ENCODE measurements around the gene ARHGEF7.

The ARHGEF7 gene

GRCh38 chr13:111270765-111271698, 155.9 kb downstream of the ARHGEF7 start:
- DNase-seq, result no peak

DNA sequence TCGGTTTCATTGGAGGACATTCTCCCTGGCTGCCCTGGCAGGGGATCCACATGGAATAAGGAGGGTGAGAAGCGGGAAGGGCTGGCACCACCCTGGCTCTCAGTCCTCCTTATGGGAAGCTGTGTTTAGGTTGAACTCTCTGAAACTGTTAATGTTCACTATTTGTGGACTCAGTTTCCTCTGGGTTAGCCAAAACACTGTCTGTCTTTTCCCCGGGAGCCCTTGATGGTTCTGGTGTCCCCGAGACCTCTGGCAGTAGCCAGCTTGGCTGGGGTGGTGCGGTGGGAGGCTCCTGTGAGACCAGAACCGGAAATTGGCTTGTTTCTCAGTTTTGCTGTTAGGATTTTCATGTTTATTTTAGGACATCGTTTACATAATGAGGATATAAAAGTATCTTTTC, 157.0 kb downstream of the ARHGEF7 start:
- no peak for DNase-seq

GRCh38 chr13:111275382-111275781, 160.3 kb downstream of the ARHGEF7 start:
- no peak for DNase-seq

DNA sequence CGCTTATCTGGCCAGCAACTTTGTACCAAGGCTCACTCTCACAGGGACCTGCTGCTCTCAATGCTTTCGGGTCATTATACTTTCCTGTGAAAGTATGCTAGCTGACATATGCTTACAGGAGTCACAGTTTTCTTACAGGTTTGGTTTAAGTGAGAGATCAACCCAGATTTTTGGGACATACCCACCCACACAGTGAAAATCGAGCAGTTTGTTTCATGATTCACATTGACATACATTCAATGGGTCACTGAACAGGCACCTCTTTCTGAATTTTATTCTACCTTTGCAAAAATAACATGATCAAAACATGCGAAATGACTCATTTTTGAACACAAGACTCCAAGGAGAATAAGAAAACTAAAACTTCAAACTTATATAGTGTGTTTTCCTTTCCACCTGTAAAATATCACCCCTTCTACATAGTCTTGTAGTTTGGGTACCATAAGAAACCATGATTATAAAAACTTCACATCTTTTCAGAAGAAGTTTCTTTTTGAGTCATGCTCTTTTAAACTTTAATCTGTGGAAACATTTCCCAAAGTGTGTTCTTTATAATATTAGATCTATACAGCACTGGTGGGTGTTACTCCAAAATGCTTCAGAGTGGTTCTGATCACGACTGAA, 161.0 kb downstream of the ARHGEF7 start:
- no peak for DNase-seq

- DNase-seq, result no peak
These were observed 163.1 kb downstream of the ARHGEF7 start for GRCh38 chr13:111278258-111278657.

DNA sequence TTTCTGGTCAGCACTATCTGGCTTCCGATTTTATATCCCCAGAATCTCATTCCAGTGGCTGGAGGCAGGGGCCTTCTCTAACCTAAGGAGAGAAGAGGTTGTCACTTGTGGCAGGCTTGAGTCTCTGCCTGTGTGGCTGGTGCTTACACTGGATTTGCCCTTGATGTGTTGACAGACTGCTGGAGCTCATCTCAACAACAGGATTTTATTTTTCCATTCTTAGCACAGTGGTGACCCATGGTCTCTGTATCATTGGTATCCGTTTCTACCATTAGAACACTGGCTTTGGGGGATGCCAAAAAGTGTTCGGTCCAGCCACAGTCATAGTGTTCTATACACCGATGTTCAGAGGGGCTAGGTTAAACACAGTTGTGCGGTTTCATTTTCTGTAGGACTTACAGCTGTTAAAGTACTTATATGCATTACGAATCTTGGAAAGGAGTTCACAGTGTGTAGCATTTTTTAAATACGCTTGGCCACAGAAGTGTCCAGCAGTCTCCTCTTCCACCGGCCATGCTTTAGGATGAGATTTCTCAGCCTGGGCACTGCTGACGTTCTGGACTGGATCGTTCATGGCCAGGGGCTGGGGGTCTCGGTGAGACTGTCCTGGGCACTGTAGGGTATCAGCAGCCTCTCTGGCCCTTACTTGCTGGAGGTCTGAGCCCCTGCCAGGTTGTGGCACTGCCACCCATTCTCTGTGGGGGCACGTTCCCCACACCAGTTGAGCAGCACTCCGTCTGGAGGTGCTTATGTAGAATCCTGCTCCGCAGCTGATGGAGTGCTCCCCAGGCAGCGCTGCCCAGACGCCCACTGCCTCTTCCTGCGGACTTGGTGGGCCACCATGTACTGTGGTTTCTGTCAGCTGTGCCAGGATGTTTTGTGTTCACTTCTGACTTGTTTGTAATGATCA, 163.9 kb downstream of the ARHGEF7 start:
- DNase-seq, result no peak

DNA sequence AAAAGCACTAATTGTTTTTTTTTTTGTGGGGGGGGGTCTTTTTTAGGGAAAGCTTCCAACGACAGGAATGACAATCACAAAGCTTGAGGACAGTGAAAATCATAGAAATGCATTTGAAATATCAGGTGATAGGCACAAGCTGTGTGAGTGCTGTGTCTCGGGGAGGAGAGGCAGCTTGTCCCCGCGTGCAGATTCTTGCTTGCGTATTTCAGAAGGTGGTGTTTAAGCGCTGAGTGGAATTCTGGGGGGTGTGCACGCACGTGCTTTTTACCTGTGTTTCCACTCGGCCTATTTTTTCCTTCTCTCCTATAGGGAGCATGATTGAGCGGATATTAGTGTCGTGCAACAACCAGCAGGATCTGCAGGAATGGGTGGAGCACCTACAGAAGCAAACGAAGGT, 165.1 kb downstream of the ARHGEF7 start:
- DNase-seq, result no peak

DNA sequence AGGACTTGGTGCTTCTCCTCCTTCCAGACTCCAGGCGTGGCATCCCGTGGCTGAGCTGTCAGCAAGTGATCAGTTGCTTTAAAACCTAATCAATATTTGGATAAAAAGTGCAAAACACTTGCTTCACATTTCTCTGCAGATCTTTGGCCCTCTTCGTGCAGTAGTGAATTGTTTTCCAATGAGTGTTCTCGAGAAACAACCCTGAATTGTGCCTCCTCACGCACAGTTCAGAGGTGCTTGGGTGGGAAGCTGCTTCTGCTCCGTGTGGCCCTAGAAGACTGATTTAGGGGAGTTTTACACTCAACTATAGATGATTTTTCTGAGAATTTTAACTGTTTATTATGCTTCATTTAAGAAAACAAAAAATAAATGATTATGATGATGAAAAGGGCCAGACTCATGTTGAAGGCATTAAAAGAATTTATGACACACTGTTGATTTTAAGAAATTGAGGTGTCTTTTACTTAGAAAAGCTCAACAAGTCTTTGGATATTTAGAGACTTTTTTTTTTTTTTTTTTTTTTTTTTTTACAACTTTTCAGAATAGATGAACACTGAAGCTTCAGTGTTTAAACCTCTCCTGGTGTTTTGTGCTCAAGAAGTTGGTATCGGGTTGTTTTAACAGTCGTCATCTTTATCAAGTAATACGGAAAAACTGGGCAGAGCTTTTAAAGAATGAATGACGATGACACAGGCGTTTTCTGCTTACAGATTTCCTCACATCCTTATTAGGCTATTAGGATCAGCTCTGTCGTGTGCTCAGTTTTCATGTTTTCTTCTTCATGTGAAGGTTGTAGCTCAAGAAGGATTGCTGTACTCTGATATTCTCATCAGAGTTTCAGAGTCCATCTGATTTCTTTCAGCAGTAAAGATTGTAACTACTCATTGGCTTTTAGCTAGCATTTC, 165.8 kb downstream of the ARHGEF7 start:
- no peak for DNase-seq

- DNase-seq, result peak in 2 of 51 donors; percentile 25 to 30
These were observed 166.7 kb downstream of the ARHGEF7 start for GRCh38 chr13:111281751-111282311.

GRCh38 chr13:111282425-111282824, 167.3 kb downstream of the ARHGEF7 start:
- DNase-seq, result no peak

DNA sequence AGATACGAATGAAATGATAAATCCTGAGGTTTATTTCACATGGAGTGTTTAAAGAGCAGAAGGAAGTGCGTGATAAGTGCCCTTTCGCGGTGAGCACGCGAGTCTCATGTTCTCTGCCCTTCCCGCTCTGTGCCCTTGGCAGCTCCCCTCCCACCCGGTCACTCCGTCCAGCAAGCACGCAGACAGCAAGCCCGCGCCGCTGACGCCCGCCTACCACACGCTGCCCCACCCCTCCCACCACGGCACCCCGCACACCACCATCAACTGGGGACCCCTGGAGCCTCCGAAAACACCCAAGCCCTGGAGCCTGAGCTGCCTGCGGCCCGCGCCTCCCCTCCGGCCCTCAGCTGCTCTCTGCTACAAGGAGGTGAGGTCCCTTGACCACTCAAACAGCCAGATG, 167.9 kb downstream of the ARHGEF7 start:
- DNase-seq, result no peak

- DNase-seq, result no peak
These were observed 168.3 kb downstream of the ARHGEF7 start for GRCh38 chr13:111283457-111283856.

DNA sequence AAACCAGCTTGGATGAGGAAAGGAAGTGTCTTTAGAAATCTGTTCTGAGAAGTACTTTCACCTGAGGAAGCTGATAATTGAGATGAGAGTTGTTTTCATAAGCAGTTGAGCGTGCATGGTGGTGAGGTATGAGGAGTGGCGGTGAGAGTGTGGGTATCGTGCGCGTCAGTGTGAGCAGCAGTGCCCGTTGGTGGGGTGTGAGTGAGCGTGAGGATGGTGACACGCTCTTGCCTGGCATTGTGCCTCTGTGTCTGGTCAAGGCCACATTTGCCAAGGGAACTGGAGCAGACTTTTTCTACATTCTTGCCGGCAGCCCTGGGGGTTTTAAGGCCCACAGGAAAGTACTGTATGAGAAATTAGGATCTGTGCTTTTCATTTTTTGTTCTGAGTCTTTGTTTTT, 168.9 kb downstream of the ARHGEF7 start:
- peak in 1 of 51 donors; percentile 38 for DNase-seq

- DNase-seq, result no peak
These were observed 169.5 kb downstream of the ARHGEF7 start for GRCh38 chr13:111284565-111284964.

DNA sequence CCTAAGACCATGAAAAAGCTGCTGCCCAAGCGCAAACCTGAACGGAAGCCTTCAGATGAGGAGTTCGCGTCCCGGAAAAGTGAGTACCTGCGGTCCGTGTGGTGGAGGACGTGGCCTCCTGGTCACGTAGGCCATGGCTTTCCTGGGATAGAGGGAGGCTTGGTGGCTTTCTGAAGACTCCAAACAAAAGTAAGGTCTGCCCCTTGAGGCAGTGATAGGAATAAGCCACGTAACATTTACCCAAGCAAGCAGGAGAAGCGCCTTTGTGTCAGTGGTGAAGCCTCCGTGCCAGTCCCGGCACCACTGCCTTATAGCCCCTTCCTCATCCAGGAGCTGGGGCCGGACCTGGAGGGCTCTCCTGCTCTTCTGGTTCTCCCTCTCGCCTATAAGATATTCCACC, 171.1 kb downstream of the ARHGEF7 start:
- no peak for DNase-seq

DNA sequence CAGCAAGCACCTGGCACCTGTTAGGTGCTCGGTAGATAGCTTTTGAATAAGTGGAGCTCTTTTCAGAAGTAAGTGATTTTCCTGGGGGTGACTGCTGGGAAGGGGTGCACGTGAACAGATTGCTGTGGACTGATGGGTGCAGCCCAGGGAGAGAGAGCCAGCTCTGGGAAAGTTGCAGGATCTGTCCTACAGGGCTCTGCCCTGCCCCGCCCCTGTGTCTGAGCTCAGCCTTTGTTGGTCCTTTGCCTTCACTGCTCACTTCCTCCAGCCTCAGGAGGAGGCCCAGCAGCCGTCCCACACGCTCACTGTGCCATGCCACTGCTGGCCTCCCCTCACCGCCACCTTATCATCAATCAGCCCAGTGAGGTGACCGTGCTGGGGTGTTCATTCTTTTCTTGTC, 171.6 kb downstream of the ARHGEF7 start:
- DNase-seq, result no peak

GRCh38 chr13:111287201-111287600, 172.1 kb downstream of the ARHGEF7 start:
- no peak for DNase-seq

GRCh38 chr13:111288276-111288675, 173.2 kb downstream of the ARHGEF7 start:
- no peak for DNase-seq

GRCh38 chr13:111289251-111289650, 174.1 kb downstream of the ARHGEF7 start:
- no peak for DNase-seq

DNA sequence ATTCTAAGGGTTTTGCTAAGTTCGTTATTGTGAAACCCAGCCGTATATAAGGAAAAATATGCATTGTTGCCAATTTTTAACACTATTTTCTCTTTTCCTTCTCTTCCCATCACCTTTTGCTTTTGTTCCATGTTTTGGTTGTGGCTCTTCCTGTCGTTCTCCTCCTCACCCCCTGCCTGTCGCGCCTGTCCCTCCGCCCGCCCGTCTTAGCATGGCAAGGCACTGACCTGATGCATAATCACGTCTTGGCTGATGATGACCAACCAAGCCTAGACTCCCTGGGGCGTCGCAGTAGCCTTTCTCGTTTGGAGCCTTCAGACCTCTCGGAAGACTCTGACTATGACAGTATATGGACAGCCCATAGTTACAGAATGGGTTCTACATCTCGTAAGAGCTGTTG, 176.8 kb downstream of the ARHGEF7 start:
- DNase-seq, result no peak

Data from hypothalamus (tissue), 51 donors.